Fibroblast of lung (primary cell): ENCODE data around the gene HNRNPA2B1. TPM values are rescaled to one million over a fixed set of nuclear protein-coding genes. Genes with fewer than 3 reads are reported as not detected.

ENCODE experiments used
- DNase-seq, 2 donors: peaks; one replicate each; pipeline versions ENCODE4 v3.0.0 to v3.0.0-alpha.2; 2010; ENCODE audit warnings: low read depth in 2 of 2
- H2AFZ ChIP-seq: 2 replicates; pipeline ENCODE4 v1.5.1; 2012; ENCODE audit warnings: low read length, control low read depth, inconsistent platforms
- H3K27ac ChIP-seq: 2 replicates; pipeline ENCODE4 v1.5.1; 2011; ENCODE audit warnings: low read length, control low read depth; ENCODE audit not compliant: insufficient read depth
- H3K27me3 ChIP-seq: 2 replicates; pipeline ENCODE4 v1.5.1; 2011; ENCODE audit warnings: mild to moderate bottlenecking, low read length; ENCODE audit not compliant: control insufficient read depth, insufficient read depth
- H3K36me3 ChIP-seq: 2 replicates; pipeline ENCODE4 v1.5.1; 2011; ENCODE audit warnings: low read length; ENCODE audit not compliant: control insufficient read depth, insufficient read depth
- H3K4me1 ChIP-seq: 2 replicates; pipeline ENCODE4 v1.5.1; 2011; ENCODE audit warnings: low read length; ENCODE audit not compliant: control insufficient read depth, insufficient read depth; ENCODE audit errors: extremely low read depth
- H3K4me2 ChIP-seq: 2 replicates; pipeline ENCODE4 v1.5.1; 2011; ENCODE audit warnings: low read length, control low read depth; ENCODE audit not compliant: insufficient read depth; ENCODE audit errors: extremely low read depth
- H3K4me3 ChIP-seq, 4 experiments: fragments of 200-600 bp in 1 of 4; sonication (generic) in 1 of 4; replicated peaks in 1 of 4; 2 replicates each; pipeline ENCODE4 v1.5.1; 2011 to 2016; ENCODE audit warnings: low read length in 4 of 4, low read depth in 3 of 4, mild to moderate bottlenecking in 3 of 4, control low read depth in 2 of 4, inconsistent platforms in 1 of 4, mixed read lengths in 1 of 4; ENCODE audit not compliant: insufficient read depth in 1 of 4; ENCODE audit errors: control extremely low read depth in 1 of 4
- H3K79me2 ChIP-seq: 2 replicates; pipeline ENCODE4 v1.5.1; 2012; ENCODE audit warnings: mild to moderate bottlenecking, low read length, inconsistent platforms; ENCODE audit not compliant: control insufficient read depth, insufficient read depth
- H3K9ac ChIP-seq: 2 replicates; pipeline ENCODE4 v1.5.1; 2011; ENCODE audit warnings: mild to moderate bottlenecking, low read length, control low read depth; ENCODE audit not compliant: insufficient read depth
- H3K9me3 ChIP-seq: 2 replicates; pipeline ENCODE4 v1.5.1; 2012; ENCODE audit warnings: low read depth, low read length; ENCODE audit not compliant: control insufficient read depth, insufficient read depth
- H4K20me1 ChIP-seq: 2 replicates; pipeline ENCODE4 v1.5.1; 2011; ENCODE audit warnings: low read length; ENCODE audit not compliant: control insufficient read depth, insufficient read depth; ENCODE audit errors: extremely low read depth
- CTCF ChIP-seq, 2 donors: IDR thresholded peaks in 1 of 2; conservative IDR thresholded peaks in 1 of 2; 1 replicate in 1 of 2; 2 replicates in 1 of 2; pipeline ENCODE4 v1.5.1; 2011 to 2012; ENCODE audit warnings: low read length in 2 of 2, control low read depth in 1 of 2, inconsistent platforms in 1 of 2, low read depth in 1 of 2, mild to moderate bottlenecking in 1 of 2
- EZH2 ChIP-seq: IDR thresholded peaks from 2 replicates; pipeline ENCODE4 v1.5.1; 2012; ENCODE audit warnings: low read length, control low read depth, mild to moderate bottlenecking; ENCODE audit errors: missing control alignments
- polyA plus RNA-seq, 2 donors: library from polyadenylated mRNA; depleted of rRNA in 1 of 2; stranded (reverse) in 1 of 2; unstranded in 1 of 2; fragments of >200 nt; gene quantifications; 2 replicates each; pipeline ENCODE4 v1.2.1, GENCODE V29; 2011 to 2012; ENCODE audit warnings: missing spikeins in 1 of 2
- total RNA-seq: library from RNA; depleted of rRNA; stranded (reverse); fragments of >200 nt; gene quantifications from 2 replicates; pipeline ENCODE4 v1.2.1, GENCODE V29; 2014

HNRNPA2B1 gene
- total and polyA plus RNA-seq, 2 donors (not counting 1 experiment from before 2014, with no cell fraction given): 82.1 to 428 TPM

- H3K79me2 ChIP-seq: no peaks in the 10 kb centered on the region
- TF ChIP-seq CTCF (conservative IDR thresholded peaks at IDR 0.05 in 1 of 2, IDR thresholded peaks at IDR 0.05 in 1 of 2; ENCODE audit: low read depth in 1 of 2, low read length in 2 of 2): no peak
- TF ChIP-seq EZH2: no peak
- no peaks in the 10 kb centered on the region for H3K36me3 ChIP-seq
- no peak overlapping the region for H3K27ac ChIP-seq
- H4K20me1 ChIP-seq: no peaks in the 10 kb centered on the region
- H3K4me1 ChIP-seq: no peaks in the 10 kb centered on the region
- no peaks in the 10 kb centered on the region for H3K9me3 ChIP-seq
- DNase-seq: no peak
- H3K4me3 ChIP-seq: no peak overlapping the region
- H3K27me3 ChIP-seq: no peaks in the 10 kb centered on the region
- H3K4me2 ChIP-seq: no peak overlapping the region
- no peak overlapping the region for H2AFZ ChIP-seq
- H3K9ac ChIP-seq: no peak overlapping the region
These were observed 38.1 kb downstream of the HNRNPA2B1 start for GRCh38 chr7:26162431-26162830.

DNA sequence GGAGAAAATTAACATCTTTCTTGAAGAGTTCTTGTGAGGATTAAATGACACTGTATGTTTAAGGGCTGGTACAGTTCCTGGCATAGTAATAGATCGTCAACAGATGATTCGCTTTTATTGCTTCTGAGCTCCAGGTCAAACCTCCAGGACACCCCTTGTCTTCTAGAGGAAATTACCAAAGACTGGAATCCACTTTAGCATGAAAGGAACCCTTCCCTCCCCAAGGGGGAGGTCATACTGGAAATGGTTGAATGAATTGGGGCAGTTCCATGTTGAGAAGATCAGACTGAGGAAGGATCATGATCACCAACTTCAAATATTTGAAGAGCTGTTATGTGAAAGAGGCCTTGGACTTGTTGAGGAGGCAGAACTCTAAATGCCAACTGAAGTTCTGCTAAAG is 39.6 kb downstream of the HNRNPA2B1 start:
- H3K4me3 ChIP-seq: no peak overlapping the region
- no peak overlapping the region for H2AFZ ChIP-seq
- no peaks in the 10 kb centered on the region for H3K9me3 ChIP-seq
- H3K4me2 ChIP-seq: no peak overlapping the region
- H3K4me1 ChIP-seq: no peaks in the 10 kb centered on the region
- DNase-seq: no peak
- H3K27ac ChIP-seq: no peak overlapping the region
- H3K9ac ChIP-seq: no peak overlapping the region
- no peaks in the 10 kb centered on the region for H3K36me3 ChIP-seq
- H3K79me2 ChIP-seq: no peaks in the 10 kb centered on the region
- no peaks in the 10 kb centered on the region for H4K20me1 ChIP-seq
- no peaks in the 10 kb centered on the region for H3K27me3 ChIP-seq
- TF ChIP-seq CTCF (conservative IDR thresholded peaks at IDR 0.05 in 1 of 2, IDR thresholded peaks at IDR 0.05 in 1 of 2; ENCODE audit: low read depth in 1 of 2, low read length in 2 of 2): no peak
- TF ChIP-seq EZH2: no peak

GRCh38 chr7:26159243-26159642 is 41.3 kb downstream of the HNRNPA2B1 start:
- H3K27me3 ChIP-seq: no peaks in the 10 kb centered on the region
- no peak overlapping the region for H3K4me2 ChIP-seq
- DNase-seq: peak in 1 of 2 donors; percentile 55
- no peak overlapping the region for H2AFZ ChIP-seq
- no peak for TF ChIP-seq CTCF (conservative IDR thresholded peaks at IDR 0.05 in 1 of 2, IDR thresholded peaks at IDR 0.05 in 1 of 2; ENCODE audit: low read depth in 1 of 2, low read length in 2 of 2)
- no peak for TF ChIP-seq EZH2
- H3K4me3 ChIP-seq: no peak overlapping the region
- H4K20me1 ChIP-seq: no peaks in the 10 kb centered on the region
- H3K36me3 ChIP-seq: no peaks in the 10 kb centered on the region
- H3K9ac ChIP-seq: no peak overlapping the region
- H3K9me3 ChIP-seq: no peaks in the 10 kb centered on the region
- no peaks in the 10 kb centered on the region for H3K79me2 ChIP-seq
- peaks cover 4% of the 10 kb centered on the region for H3K4me1 ChIP-seq
- no peak overlapping the region for H3K27ac ChIP-seq
